ENCODE data around the gene SPATA32.

DNA sequence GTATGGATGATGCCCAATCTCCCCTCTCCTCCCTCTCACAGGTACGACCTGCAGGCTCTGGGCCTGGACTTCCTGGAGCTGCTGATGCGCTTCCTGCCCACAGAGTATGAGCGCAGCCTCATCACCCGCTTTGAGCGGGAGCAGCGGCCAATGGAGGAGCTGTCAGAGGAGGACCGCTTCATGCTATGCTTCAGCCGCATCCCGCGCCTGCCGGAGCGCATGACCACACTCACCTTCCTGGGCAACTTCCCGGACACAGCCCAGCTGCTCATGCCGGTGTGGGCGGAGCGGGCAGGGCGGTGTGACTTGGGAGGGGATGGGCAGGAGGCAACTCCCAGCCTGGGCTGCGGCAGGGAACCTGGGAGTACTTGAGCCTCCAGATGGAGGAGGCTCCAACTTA lies 18.1 kb downstream of the SPATA32 start:
- TF ChIP-seq POLR2A (IDR thresholded peaks at IDR 0.05) = no peak
- TF ChIP-seq, protein P1, sequence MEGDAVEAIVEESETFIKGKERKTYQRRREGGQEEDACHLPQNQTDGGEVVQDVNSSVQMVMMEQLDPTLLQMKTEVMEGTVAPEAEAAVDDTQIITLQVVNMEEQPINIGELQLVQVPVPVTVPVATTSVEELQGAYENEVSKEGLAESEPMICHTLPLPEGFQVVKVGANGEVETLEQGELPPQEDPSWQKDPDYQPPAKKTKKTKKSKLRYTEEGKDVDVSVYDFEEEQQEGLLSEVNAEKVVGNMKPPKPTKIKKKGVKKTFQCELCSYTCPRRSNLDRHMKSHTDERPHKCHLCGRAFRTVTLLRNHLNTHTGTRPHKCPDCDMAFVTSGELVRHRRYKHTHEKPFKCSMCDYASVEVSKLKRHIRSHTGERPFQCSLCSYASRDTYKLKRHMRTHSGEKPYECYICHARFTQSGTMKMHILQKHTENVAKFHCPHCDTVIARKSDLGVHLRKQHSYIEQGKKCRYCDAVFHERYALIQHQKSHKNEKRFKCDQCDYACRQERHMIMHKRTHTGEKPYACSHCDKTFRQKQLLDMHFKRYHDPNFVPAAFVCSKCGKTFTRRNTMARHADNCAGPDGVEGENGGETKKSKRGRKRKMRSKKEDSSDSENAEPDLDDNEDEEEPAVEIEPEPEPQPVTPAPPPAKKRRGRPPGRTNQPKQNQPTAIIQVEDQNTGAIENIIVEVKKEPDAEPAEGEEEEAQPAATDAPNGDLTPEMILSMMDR (IDR thresholded peaks at IDR 0.05) = no peak
